ENCODE results near the gene TCF7L2.
A peak's percentile ranks its signal among the peaks of the same experiment; 100 is the strongest.

Gene TCF7L2

GRCh38 chr10:113115556-113115955, 165.5 kb downstream of the TCF7L2 start:
- DNase-seq: no peak

- DNase-seq: no peak
These were observed 168.8 kb downstream of the TCF7L2 start for GRCh38 chr10:113118882-113119281.

GRCh38 chr10:113119801-113120200, 169.8 kb downstream of the TCF7L2 start:
- no peak for DNase-seq

- DNase-seq: no peak
These were observed 171.1 kb downstream of the TCF7L2 start for GRCh38 chr10:113121153-113121552.

GRCh38 chr10:113122947-113123346, 172.9 kb downstream of the TCF7L2 start:
- no peak for DNase-seq

GRCh38 chr10:113124724-113125123, 174.7 kb downstream of the TCF7L2 start:
- DNase-seq: no peak

GRCh38 chr10:113125612-113126011, 175.6 kb downstream of the TCF7L2 start:
- no peak for DNase-seq

- DNase-seq: peak in 52 of 58 donors; percentile 22 to 79 (median 52)
These were observed 176.5 kb downstream of the TCF7L2 start for GRCh38 chr10:113126229-113127201.

GRCh38 chr10:113127261-113127900, 177.3 kb downstream of the TCF7L2 start:
- no peak for DNase-seq

GRCh38 chr10:113127901-113128283, 177.8 kb downstream of the TCF7L2 start:
- no peak for DNase-seq

- DNase-seq: no peak
These were observed 178.5 kb downstream of the TCF7L2 start for GRCh38 chr10:113128450-113129070.

- DNase-seq: no peak
These were observed 179.1 kb downstream of the TCF7L2 start for GRCh38 chr10:113129117-113129516.

GRCh38 chr10:113130014-113130641, 180.1 kb downstream of the TCF7L2 start:
- DNase-seq: no peak

GRCh38 chr10:113131613-113132261, 181.7 kb downstream of the TCF7L2 start:
- DNase-seq: no peak

- no peak for DNase-seq
These were observed 182.6 kb downstream of the TCF7L2 start for GRCh38 chr10:113132591-113133121.

- no peak for DNase-seq
These were observed 183.6 kb downstream of the TCF7L2 start for GRCh38 chr10:113133497-113134115.

- no peak for DNase-seq
These were observed 185.0 kb downstream of the TCF7L2 start for GRCh38 chr10:113135025-113135424.

- no peak for DNase-seq
These were observed 188.1 kb downstream of the TCF7L2 start for GRCh38 chr10:113137941-113138685.

GRCh38 chr10:113138937-113139585, 189.0 kb downstream of the TCF7L2 start:
- DNase-seq: no peak
